ENCODE results near the gene SPECC1L. TPM values are rescaled to one million over a fixed set of nuclear protein-coding genes. Genes with fewer than 3 reads are reported as not detected.

Gene SPECC1L
- total RNA-seq, 1 donor: 46.7 TPM

DNA sequence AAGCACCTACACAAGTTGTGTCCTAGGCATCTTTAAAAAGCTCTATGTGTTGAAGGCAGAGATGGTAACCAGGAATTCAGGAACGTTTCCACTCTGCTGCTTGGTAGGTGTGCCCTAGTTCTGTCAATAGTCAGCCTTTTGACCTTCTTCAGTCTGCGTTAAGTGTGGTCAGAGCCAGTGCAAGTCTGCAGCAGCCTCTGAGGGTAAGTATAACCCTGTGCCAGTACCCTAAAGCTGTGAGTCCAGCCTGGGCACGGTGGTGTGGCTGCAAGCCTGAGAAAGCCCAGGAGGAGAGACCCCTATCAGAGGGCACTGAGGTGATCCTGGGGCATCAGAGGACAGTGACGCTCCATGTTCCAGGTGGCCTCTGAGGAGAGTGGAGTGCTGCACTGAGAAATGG is 80.0 kb downstream of the SPECC1L start:
- peaks cover 70% of the 10 kb centered on the region for H3K36me3 ChIP-seq (ENCODE audit: insufficient read depth, low read length)
- H3K79me2 ChIP-seq (ENCODE audit: insufficient read depth, low read length): no peaks in the 10 kb centered on the region
- TF ChIP-seq, protein P1, sequence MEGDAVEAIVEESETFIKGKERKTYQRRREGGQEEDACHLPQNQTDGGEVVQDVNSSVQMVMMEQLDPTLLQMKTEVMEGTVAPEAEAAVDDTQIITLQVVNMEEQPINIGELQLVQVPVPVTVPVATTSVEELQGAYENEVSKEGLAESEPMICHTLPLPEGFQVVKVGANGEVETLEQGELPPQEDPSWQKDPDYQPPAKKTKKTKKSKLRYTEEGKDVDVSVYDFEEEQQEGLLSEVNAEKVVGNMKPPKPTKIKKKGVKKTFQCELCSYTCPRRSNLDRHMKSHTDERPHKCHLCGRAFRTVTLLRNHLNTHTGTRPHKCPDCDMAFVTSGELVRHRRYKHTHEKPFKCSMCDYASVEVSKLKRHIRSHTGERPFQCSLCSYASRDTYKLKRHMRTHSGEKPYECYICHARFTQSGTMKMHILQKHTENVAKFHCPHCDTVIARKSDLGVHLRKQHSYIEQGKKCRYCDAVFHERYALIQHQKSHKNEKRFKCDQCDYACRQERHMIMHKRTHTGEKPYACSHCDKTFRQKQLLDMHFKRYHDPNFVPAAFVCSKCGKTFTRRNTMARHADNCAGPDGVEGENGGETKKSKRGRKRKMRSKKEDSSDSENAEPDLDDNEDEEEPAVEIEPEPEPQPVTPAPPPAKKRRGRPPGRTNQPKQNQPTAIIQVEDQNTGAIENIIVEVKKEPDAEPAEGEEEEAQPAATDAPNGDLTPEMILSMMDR (IDR thresholded peaks at IDR 0.05; ENCODE audit: extremely low read depth, low read depth, low read length): no peak
- no peaks in the 10 kb centered on the region for H3K27me3 ChIP-seq (ENCODE audit: insufficient read depth, low read length)
- no peak for DNase-seq (ENCODE audit: insufficient read length, low spot score, missing footprints)
- no peak overlapping the region for H3K4me2 ChIP-seq (ENCODE audit: insufficient read depth, low read length)
- no peak overlapping the region for H2AFZ ChIP-seq (ENCODE audit: low read length)
- no peaks in the 10 kb centered on the region for H3K4me1 ChIP-seq (ENCODE audit: insufficient read depth, low read length)
- no peaks in the 10 kb centered on the region for H3K9me3 ChIP-seq (ENCODE audit: low read depth, low read length)
- no peak overlapping the region for H3K27ac ChIP-seq (ENCODE audit: low read depth, low read length)
- no peak overlapping the region for H3K4me3 ChIP-seq (ENCODE audit: insufficient read depth, low read length)
- H4K20me1 ChIP-seq (ENCODE audit: insufficient read depth, low read length): no peaks in the 10 kb centered on the region

DNA sequence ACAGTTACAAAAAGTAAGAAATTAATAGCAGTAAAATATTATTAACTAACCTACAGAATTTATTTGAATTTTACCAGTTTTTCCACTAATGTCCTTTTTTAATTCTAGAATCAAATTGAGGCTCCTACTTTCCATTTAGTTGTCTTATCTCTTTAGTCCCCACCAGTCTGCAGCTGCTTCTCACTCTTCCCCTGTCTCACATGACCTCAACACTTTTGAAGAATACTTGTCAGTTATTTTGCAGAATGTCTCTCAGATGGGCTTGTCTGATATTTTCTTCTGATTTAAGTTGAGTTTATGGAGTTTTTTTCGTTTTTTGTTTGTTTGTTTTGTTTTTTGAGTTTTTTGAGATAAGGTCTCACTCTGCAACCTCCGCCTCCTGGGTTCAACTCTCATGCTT is 82.5 kb downstream of the SPECC1L start:
- no peak overlapping the region for H3K4me2 ChIP-seq (ENCODE audit: insufficient read depth, low read length)
- no peak overlapping the region for H3K4me3 ChIP-seq (ENCODE audit: insufficient read depth, low read length)
- no peak overlapping the region for H2AFZ ChIP-seq (ENCODE audit: low read length)
- TF ChIP-seq, protein P1 (IDR thresholded peaks at IDR 0.05; ENCODE audit: extremely low read depth, low read depth, low read length): no peak
- no peak overlapping the region for H3K27ac ChIP-seq (ENCODE audit: low read depth, low read length)
- no peaks in the 10 kb centered on the region for H4K20me1 ChIP-seq (ENCODE audit: insufficient read depth, low read length)
- peaks cover 55% of the 10 kb centered on the region for H3K36me3 ChIP-seq (ENCODE audit: insufficient read depth, low read length)
- H3K9me3 ChIP-seq (ENCODE audit: low read depth, low read length): no peaks in the 10 kb centered on the region
- no peak for DNase-seq (ENCODE audit: insufficient read length, low spot score, missing footprints)
- no peaks in the 10 kb centered on the region for H3K27me3 ChIP-seq (ENCODE audit: insufficient read depth, low read length)
- no peaks in the 10 kb centered on the region for H3K4me1 ChIP-seq (ENCODE audit: insufficient read depth, low read length)
- no peaks in the 10 kb centered on the region for H3K79me2 ChIP-seq (ENCODE audit: insufficient read depth, low read length)

DNA sequence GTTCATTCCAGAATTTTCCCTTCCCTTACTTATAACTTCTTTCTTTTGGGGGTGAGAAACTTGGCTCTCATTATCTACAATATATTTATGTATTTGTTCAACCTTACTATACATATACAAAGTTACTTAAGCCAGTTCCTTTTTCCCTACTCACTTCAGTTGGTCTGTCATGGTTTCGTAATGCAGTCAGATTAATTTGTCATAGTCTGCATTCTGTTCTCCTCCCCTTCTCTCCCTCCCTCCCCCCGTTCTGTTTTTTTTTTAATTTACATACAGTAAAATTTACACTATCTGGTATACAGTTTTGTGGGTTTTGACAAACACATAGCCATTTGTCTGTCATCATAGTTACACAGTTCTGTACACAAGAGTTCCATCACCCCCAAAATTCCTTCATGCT is 84.9 kb downstream of the SPECC1L start:
- H3K4me1 ChIP-seq (ENCODE audit: insufficient read depth, low read length): no peaks in the 10 kb centered on the region
- H3K27me3 ChIP-seq (ENCODE audit: insufficient read depth, low read length): no peaks in the 10 kb centered on the region
- no peak overlapping the region for H3K27ac ChIP-seq (ENCODE audit: low read depth, low read length)
- no peak for DNase-seq (ENCODE audit: insufficient read length, low spot score, missing footprints)
- no peak overlapping the region for H3K4me2 ChIP-seq (ENCODE audit: insufficient read depth, low read length)
- H3K36me3 ChIP-seq (ENCODE audit: insufficient read depth, low read length): peaks cover 54% of the 10 kb centered on the region
- no peaks in the 10 kb centered on the region for H3K79me2 ChIP-seq (ENCODE audit: insufficient read depth, low read length)
- no peak overlapping the region for H3K4me3 ChIP-seq (ENCODE audit: insufficient read depth, low read length)
- H2AFZ ChIP-seq (ENCODE audit: low read length): no peak overlapping the region
- no peaks in the 10 kb centered on the region for H4K20me1 ChIP-seq (ENCODE audit: insufficient read depth, low read length)
- TF ChIP-seq, protein P1 (IDR thresholded peaks at IDR 0.05; ENCODE audit: extremely low read depth, low read depth, low read length): no peak
- no peaks in the 10 kb centered on the region for H3K9me3 ChIP-seq (ENCODE audit: low read depth, low read length)

DNA sequence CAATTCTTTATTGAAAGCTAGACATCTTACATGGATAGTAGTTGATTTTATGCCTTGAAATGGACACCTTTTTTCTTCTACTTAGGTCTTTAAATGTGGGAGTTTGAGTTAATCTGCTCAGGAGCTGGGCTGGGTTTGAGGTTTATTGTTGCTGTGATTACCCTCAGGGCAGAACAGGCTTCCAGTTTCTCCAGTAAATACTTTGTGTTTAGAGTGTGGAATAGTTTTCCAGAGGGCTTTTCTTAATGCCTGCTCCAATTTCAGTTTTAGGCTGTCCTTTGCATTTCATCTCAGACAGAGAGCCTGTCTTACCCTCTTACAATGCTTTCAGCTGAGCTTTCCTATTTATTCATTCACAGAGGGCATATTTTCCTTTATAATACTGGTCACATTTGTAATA is 86.9 kb downstream of the SPECC1L start:
- no peak for DNase-seq (ENCODE audit: insufficient read length, low spot score, missing footprints)
- H3K27ac ChIP-seq (ENCODE audit: low read depth, low read length): no peak overlapping the region
- H3K9me3 ChIP-seq (ENCODE audit: low read depth, low read length): no peaks in the 10 kb centered on the region
- H3K27me3 ChIP-seq (ENCODE audit: insufficient read depth, low read length): no peaks in the 10 kb centered on the region
- TF ChIP-seq, protein P1 (IDR thresholded peaks at IDR 0.05; ENCODE audit: extremely low read depth, low read depth, low read length): no peak
- no peaks in the 10 kb centered on the region for H4K20me1 ChIP-seq (ENCODE audit: insufficient read depth, low read length)
- no peaks in the 10 kb centered on the region for H3K4me1 ChIP-seq (ENCODE audit: insufficient read depth, low read length)
- no peak overlapping the region for H3K4me2 ChIP-seq (ENCODE audit: insufficient read depth, low read length)
- H3K79me2 ChIP-seq (ENCODE audit: insufficient read depth, low read length): no peaks in the 10 kb centered on the region
- H3K36me3 ChIP-seq (ENCODE audit: insufficient read depth, low read length): peaks cover 47% of the 10 kb centered on the region
- no peak overlapping the region for H3K4me3 ChIP-seq (ENCODE audit: insufficient read depth, low read length)
- H2AFZ ChIP-seq (ENCODE audit: low read length): no peak overlapping the region

All from osteoblast (primary cell).